Osteoblast (primary cell): Measurements from ENCODE around the gene LRFN4. TPM values are rescaled to one million over a fixed set of nuclear protein-coding genes. Genes with fewer than 3 reads are reported as not detected.

ENCODE experiments used
- DNase-seq: peaks from one replicate; pipeline ENCODE4 v3.0.0; 2011; ENCODE audit warnings: low spot score, mixed read lengths; ENCODE audit not compliant: insufficient read length; ENCODE audit errors: missing footprints
- H2AFZ ChIP-seq: 2 replicates; pipeline ENCODE4 v1.6.0; 2011; ENCODE audit warnings: mild to moderate bottlenecking, low read length
- H3K27ac ChIP-seq: 2 replicates; pipeline ENCODE4 v1.5.1; 2011; ENCODE audit warnings: mild to moderate bottlenecking, low read depth, low read length, moderate library complexity
- H3K27me3 ChIP-seq: 2 replicates; pipeline ENCODE4 v1.6.0; 2012; ENCODE audit warnings: mild to moderate bottlenecking, control low read depth, inconsistent platforms, low read length, moderate library complexity; ENCODE audit not compliant: insufficient read depth
- H3K36me3 ChIP-seq: 2 replicates; pipeline ENCODE4 v1.5.1; 2011; ENCODE audit warnings: mild to moderate bottlenecking, low read length, control low read depth, moderate library complexity; ENCODE audit not compliant: insufficient read depth
- H3K4me1 ChIP-seq: 2 replicates; pipeline ENCODE4 v1.5.1; 2011; ENCODE audit warnings: mild to moderate bottlenecking, low read length, control low read depth, moderate library complexity; ENCODE audit not compliant: insufficient read depth
- H3K4me2 ChIP-seq: 2 replicates; pipeline ENCODE4 v1.6.0; 2011; ENCODE audit warnings: mild to moderate bottlenecking, low read length; ENCODE audit not compliant: insufficient read depth
- H3K4me3 ChIP-seq: fragments of 200-600 bp; sonication (generic); 3 replicates; pipeline ENCODE4 v1.5.1; 2012; ENCODE audit warnings: mild to moderate bottlenecking, low read length, inconsistent platforms; ENCODE audit not compliant: insufficient read depth
- H3K79me2 ChIP-seq: 2 replicates; pipeline ENCODE4 v1.6.0; 2012; ENCODE audit warnings: mild to moderate bottlenecking, low read length, control low read depth, inconsistent platforms; ENCODE audit not compliant: insufficient read depth
- H3K9me3 ChIP-seq: 2 replicates; pipeline ENCODE4 v1.5.1; 2011; ENCODE audit warnings: low read depth, low read length, control low read depth
- H4K20me1 ChIP-seq: 2 replicates; pipeline ENCODE4 v1.6.0; 2012; ENCODE audit warnings: mild to moderate bottlenecking, low read length, control low read depth; ENCODE audit not compliant: insufficient read depth
- CTCF ChIP-seq: IDR thresholded peaks from 2 replicates; pipeline ENCODE4 v1.5.1; 2011; ENCODE audit warnings: mild to moderate bottlenecking, low read depth, low read length, moderate library complexity; ENCODE audit errors: extremely low read depth
- total RNA-seq: library from RNA; depleted of rRNA; stranded (reverse); fragments of >200 nt; gene quantifications from 2 replicates; pipeline ENCODE4 v1.2.3, GENCODE V29; 2012

LRFN4 gene
- total RNA-seq, 1 donor, result 16.3 TPM

GRCh38 chr11:66888282-66888681, 31.4 kb downstream of the LRFN4 start:
- no peak overlapping the region for H3K4me2 ChIP-seq
- no peaks in the 10 kb centered on the region for H3K9me3 ChIP-seq
- no peaks in the 10 kb centered on the region for H3K36me3 ChIP-seq
- no peak for DNase-seq
- H3K27me3 ChIP-seq, result no peaks in the 10 kb centered on the region
- no peak for TF ChIP-seq CTCF
- peaks cover 33% of the 10 kb centered on the region for H3K4me1 ChIP-seq
- peaks cover 3% of the 10 kb centered on the region for H4K20me1 ChIP-seq
- H3K27ac ChIP-seq, result no peak overlapping the region
- no peak overlapping the region for H3K4me3 ChIP-seq
- no peak overlapping the region for H2AFZ ChIP-seq
- H3K79me2 ChIP-seq, result peaks cover 2% of the 10 kb centered on the region

- Histone ChIP-seq H3K9me3 (no peaks in the 10 kb centered on the region), H4K20me1 (peaks cover 3% of the 10 kb centered on the region), H2AFZ (no peak overlapping the region), H3K36me3 (no peaks in the 10 kb centered on the region), H3K4me1 (peaks cover 29% of the 10 kb centered on the region), H3K79me2 (no peaks in the 10 kb centered on the region), H3K27me3 (no peaks in the 10 kb centered on the region), H3K4me2 (no peak overlapping the region), H3K27ac (no peak overlapping the region), H3K4me3 (no peak overlapping the region)
- DNase-seq, result no peak
- TF ChIP-seq CTCF, result no peak
Measured at GRCh38 chr11:66889960-66890359, 33.1 kb downstream of the LRFN4 start.

GRCh38 chr11:66891851-66892660, 35.2 kb downstream of the LRFN4 start:
- peak overlapping the region; percentile 43 for H3K4me2 ChIP-seq
- no peaks in the 10 kb centered on the region for H3K79me2 ChIP-seq
- no peaks in the 10 kb centered on the region for H3K27me3 ChIP-seq
- peaks cover 18% of the 10 kb centered on the region for H3K4me1 ChIP-seq
- H3K36me3 ChIP-seq, result no peaks in the 10 kb centered on the region
- H3K4me3 ChIP-seq, result no peak overlapping the region
- peak overlapping the region; percentile 74 for H3K27ac ChIP-seq
- no peak for TF ChIP-seq CTCF
- peaks cover 6% of the 10 kb centered on the region for H4K20me1 ChIP-seq
- H3K9me3 ChIP-seq, result no peaks in the 10 kb centered on the region
- peak; percentile 94 for DNase-seq
- H2AFZ ChIP-seq, result no peak overlapping the region

- Histone ChIP-seq H3K27me3 (no peaks in the 10 kb centered on the region), H2AFZ (peak overlapping the region; percentile 25), H3K4me2 (no peak overlapping the region), H3K9me3 (no peaks in the 10 kb centered on the region), H3K79me2 (no peaks in the 10 kb centered on the region), H3K4me3 (no peak overlapping the region), H3K27ac (no peak overlapping the region), H4K20me1 (peaks cover 6% of the 10 kb centered on the region), H3K36me3 (no peaks in the 10 kb centered on the region), H3K4me1 (peaks cover 17% of the 10 kb centered on the region)
- DNase-seq, result no peak
- no peak for TF ChIP-seq CTCF
Measured at GRCh38 chr11:66892911-66893310, 36.0 kb downstream of the LRFN4 start.
